ENCODE measurements around the gene HOTAIR.

GRCh38 chr12:53998900-53999236 is 24.1 kb upstream of the HOTAIR start:
- TF ChIP-seq CTCF (conservative IDR thresholded peaks at IDR 0.05) = no peak
- TF ChIP-seq ZFX (IDR thresholded peaks at IDR 0.05) = no peak
